Hematopoietic multipotent progenitor cell treated with erythropoietin and hydrocortisone succinate and interleukin-3 and kit ligand, for 8 days (in vitro differentiated cells): ENCODE measurements around the gene MUC4.
"Not testable (repeated sequence)": the region's sequence is repeated elsewhere in the genome, so short reads cannot be mapped to it uniquely, and the experiment has no call there.

Experiments
- DNase-seq: peaks from one replicate; pipeline ENCODE4 v3.0.0-alpha.2; 2015

Gene MUC4

DNA sequence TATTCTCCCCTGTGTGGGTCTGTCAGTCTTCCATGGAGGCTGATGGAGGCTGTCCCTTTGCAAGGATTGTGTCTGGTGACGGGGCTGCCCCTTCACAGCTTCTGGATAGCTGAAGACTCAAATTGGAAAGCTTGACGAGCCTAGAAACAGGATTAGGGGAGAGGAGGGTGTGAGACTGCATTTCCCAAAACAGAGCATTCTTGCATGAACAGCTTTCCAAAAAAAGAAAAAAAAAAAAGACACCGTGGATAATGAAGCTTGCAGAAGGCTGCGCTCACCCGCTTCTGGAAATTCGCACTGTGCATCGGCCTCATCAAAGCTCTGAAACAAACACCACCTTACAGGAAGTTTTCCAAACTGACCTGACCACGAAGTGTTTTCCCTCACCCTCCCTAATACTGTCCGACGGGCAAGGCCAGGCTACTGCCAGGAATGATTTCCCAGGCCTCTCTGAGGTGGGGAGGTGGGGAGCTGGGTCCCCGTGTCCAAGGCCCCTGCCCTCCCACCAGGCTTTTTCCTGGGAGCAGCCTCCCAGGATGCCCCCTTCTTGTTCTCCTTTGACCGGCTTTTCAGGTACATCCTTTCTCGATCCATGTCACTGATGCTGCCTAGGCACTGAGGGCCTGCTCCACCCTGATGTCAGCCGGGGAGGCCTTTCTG lies 24.9 kb upstream of the MUC4 start:
- no peak for DNase-seq

- DNase-seq = no peak
Measured at GRCh38 chr3:195835791-195836190, 24.1 kb upstream of the MUC4 start.

DNA sequence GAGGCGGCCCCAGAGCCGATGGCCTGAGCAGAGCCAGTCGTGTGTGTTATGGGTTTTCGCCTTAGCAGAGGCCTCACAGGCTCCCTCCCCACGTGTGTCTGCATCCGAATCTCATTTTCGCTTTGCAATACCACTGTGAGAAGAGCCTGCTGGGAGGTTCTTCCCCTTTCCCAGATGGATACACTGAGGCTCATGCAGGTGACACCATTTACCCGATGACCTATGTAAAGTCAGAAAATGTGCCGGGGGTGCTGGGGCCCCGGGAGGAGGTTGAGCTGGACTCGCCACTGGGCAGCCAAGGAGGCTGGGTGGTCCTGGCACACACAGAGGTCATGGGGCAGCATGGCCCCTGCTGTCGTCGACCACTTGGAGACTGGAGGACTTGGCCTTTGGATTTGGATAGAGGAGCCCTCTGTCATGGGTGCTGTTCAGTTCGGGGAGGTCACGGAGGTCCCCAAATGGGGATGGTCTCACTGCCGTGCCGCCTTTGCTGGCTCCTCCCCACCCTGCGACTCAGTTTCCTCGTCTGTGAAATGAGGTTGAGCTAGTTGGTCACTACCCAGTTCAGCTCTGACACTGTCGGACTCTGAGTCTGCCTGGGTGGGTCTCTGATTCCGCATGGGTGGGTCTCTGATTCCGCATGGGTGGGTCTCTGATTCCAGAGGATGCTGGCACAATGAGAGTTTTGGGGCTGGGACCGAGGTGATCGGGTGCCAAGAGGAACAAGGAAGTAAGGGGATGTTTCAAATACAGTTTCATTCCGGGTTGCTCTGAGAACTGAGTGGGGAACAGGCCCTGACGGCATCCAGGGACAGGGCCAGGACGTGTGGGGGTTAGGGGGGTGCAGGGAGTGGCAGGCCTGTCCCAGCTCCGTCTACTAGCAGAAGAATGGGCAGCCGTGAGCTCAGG lies 23.2 kb upstream of the MUC4 start:
- no peak for DNase-seq

DNA sequence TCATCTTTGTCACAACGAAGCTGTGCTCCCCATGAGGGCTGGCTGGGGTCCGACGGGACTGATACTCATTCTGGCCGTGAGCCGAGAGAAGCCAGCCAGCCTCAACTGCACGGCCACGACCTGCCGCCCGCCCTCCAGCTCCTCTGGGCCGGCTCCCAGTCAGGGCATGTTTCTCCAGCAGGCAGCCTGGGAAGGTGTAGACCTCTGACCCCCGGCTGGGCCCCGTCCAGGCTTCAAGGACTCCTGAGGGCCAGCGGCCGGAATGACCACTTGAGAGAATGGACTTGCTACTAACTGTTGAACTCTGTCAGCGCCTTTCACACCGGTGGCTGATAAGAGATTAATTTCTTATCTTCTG lies 18.1 kb upstream of the MUC4 start:
- DNase-seq = no peak

- DNase-seq = no peak
Measured at GRCh38 chr3:195828762-195829161, 17.0 kb upstream of the MUC4 start.

GRCh38 chr3:195825857-195826804 lies 14.4 kb upstream of the MUC4 start:
- no peak for DNase-seq

DNA sequence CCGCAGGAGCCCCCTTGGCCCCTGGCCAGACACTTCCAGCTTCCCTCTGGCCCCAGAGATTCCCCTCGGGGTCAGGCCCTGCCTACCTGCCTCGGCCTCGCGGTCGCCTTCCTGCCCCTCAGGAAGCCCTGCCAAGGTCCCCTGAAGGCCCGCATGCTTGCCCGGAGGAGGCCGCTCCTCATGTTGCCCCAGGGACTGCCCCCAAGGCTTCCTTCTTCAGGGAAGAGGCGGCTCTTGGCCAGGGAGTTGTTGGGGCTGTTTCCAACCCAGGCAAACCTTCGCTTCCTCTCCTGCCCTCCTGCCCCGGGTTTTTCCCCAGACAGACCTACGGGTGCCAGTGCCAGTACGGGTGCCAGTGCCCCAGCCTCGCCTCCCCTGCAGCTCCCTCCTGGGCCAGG lies 13.5 kb upstream of the MUC4 start:
- DNase-seq = no peak

GRCh38 chr3:195824425-195825190 lies 12.9 kb upstream of the MUC4 start:
- not testable (repeated sequence) for DNase-seq

- no peak for DNase-seq
Measured at GRCh38 chr3:195823999-195824398, 12.3 kb upstream of the MUC4 start.

DNA sequence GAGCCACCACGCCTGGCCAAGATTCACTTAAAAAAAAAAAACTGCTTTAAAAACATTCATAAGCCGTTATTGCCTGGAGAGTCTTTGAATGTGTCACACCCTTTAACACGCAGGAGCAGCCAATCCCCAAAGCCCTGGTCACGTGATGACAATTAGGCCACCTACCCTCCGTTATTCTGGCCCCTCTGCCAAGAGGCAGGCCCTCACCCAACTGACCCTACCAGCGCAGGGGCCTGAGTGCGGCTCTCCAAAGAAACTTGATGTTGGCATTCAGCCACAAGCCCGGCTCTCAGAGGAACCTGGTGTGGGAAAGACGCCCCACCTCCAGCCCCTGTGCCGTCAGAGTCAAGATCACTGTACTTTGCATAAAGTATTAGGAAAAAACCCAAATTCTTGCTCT lies 11.6 kb upstream of the MUC4 start:
- no peak for DNase-seq

GRCh38 chr3:195822131-195822696 lies 10.5 kb upstream of the MUC4 start:
- no peak for DNase-seq

GRCh38 chr3:195821403-195822130 lies 9.8 kb upstream of the MUC4 start:
- no peak for DNase-seq

- no peak for DNase-seq
Measured at GRCh38 chr3:195820901-195821300, 9.2 kb upstream of the MUC4 start.

DNA sequence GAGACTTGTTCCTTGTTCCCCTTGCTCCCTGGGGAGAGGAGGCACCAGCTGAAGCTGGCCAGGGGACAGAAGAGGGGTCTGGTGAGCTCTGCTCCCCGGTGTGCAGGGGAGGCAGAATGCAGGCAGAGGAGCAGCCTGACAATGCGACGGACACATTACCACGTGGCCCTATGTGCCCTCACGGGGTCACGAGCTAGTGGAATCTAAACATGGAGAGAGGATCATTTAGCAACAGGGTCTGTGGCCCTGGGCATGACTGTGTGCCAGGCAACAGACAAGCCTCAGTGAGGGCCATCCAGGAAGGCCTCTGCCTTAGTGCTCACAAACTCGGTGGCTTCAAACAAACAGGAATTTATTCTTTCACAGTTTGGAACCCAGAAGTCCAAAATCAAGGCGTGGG lies 8.5 kb upstream of the MUC4 start:
- DNase-seq = no peak

DNA sequence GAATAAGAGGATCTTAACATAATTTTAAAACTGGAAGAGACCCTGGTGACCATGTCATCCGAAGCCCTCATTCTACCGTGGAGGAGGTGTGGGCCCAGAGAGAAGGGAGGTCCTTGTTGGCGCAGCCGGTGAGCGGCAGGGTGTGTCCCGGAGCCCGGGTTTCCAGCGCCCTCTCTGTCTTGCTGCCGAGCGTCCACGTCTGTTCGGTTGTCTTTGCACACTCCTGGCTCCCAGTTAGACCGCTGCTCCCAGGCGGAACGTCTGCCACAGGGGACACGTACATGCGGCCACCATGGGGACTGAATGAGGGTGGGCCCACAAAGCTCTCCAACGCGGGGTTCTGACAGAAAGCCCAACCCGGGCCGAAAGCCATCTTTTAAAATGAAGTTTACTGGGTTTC lies 6.6 kb upstream of the MUC4 start:
- no peak for DNase-seq

GRCh38 chr3:195817578-195818135 lies 5.9 kb upstream of the MUC4 start:
- DNase-seq = no peak

- not testable (repeated sequence) for DNase-seq
Measured at GRCh38 chr3:195816276-195816913, 4.7 kb upstream of the MUC4 start.

DNA sequence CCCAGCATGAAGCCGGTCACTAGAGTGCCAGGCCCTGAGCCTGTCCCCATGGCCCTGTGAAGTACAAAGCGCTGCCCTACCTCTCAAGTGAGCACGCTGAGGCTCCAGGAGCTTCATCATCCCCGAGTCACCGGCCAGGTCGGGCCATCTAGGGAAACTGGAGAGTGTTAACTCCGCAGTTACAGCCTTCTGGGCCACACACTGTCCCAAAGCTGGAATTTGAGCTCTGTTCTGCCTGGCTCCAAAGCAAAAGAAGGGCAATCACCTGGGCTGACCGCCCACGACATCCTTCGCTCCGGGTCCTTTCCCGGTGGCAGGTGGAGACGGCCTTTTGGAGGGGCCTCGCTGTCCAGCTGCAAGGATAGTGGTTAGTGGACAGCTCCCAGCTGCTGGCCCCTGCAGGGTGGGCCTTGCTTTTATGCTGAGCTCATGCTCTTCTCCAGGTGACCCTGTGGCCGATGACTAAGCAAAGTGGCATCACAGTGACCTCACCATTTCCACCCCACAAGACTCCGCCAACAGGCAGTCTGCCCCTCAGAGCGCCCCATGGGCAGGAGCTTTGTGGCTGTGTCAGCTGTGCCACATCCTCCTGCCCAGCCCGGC lies 3.5 kb upstream of the MUC4 start:
- no peak for DNase-seq

DNA sequence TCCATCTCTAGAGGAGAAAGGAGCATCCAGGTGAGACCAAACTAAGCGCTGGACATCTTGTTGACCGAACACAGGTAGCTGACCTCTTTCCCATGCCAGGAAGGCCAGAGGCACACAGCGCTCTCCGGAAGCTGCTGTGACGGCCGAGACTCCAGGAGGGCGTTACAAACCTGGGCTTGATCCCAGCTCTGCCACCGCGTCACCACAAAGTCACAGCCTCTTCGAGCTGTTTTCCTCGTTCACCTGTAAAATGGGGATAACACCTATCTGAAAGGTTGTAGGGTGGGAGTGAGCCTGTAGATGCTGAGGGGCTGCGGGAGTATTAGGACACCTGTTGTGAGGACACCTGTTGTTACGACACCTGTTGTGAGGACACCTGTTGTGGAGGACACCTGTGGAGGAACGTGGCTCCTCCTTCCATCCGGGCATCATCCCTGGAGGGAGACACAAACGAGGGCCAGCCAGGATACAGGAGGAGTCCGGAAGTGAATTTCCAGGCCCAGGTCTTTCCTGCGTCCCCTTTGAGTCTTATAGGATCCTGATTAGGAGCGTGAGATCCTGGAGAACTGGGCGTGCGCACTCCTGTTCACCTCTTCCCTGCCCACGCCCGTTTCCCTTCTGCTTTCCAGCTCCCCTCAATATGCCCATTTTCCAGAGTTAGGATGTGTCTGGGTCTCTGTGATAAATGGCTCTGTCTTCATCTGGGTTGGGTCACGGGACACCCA lies 2.3 kb upstream of the MUC4 start:
- no peak for DNase-seq
